ENCODE data around the gene ME2. TPM values are rescaled to one million over a fixed set of nuclear protein-coding genes. Genes with fewer than 3 reads are reported as not detected.

ME2 gene
- total and polyA plus RNA-seq, 9 of the 15 experiments (the other 6 are each of a cell fraction or from before 2014, with no cell fraction given): 12.3 to 54.4 (median 36.2) TPM

DNA sequence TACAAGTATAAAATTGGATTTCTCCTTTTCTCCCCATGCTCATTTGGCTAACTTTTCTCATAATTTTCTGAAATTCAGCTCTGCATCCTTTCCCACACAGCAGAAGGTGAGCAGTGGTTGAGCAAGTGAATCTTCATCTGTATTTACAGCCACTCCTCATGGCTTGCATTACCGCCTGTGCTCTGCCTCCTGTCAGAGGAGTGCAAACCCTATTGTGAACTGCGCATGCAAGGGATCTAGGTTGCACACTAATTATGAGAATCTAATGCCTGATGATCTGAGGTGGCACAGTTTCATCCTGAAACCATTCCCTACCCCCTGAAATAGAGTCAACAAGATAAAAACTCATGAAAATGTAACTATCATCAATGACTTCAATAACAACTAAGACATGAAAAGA, 20.0 kb downstream of the ME2 start:
- CTCF ChIA-PET (ENCODE audit: low intra/inter-chr PET ratio): no interaction called here

More for the DNA sequence above, 20.0 kb downstream of the ME2 start:
- WGBS (ENCODE audit: insufficient coverage, low coverage, missing lambda C conversion rate): 93% methylated on average over 2 of the region's 2 CpGs
- intact Hi-C loops (cut with micrococcal nuclease): no loop called here
- H3K9me3 ChIP-seq (replicated peaks; ENCODE audit: control insufficient read depth, insufficient read depth, low read depth, low read length): no peaks in the 10 kb centered on the region
- ATAC-seq (no peak), FAIRE-seq (no peak), DNase-seq (ENCODE audit: extremely low read depth in 1 of 4, low spot score in 3 of 4) (no peak)
- in situ Hi-C loops (cut with MboI): no loop called here
- POLR2A ChIA-PET: no interaction called here
- no peaks in the 10 kb centered on the region for H3K9me1 ChIP-seq (ENCODE audit: control insufficient read depth, insufficient read depth, low read length)
- no peak overlapping the region for H3K4me3 ChIP-seq
- no peak overlapping the region for H3K27ac ChIP-seq (ENCODE audit: extremely low read depth, low read depth, low read length)
- H4K20me1 ChIP-seq (replicated peaks; ENCODE audit: control insufficient read depth, insufficient read depth, low read length): no peaks in the 10 kb centered on the region
- no peak overlapping the region for H3K9ac ChIP-seq (ENCODE audit: insufficient read depth in 1 of 2, low read depth in 2 of 2, low read length in 2 of 2)
- no peak overlapping the region for H3K4me2 ChIP-seq (ENCODE audit: insufficient read depth, low read length)
- H3K4me1 ChIP-seq (replicated peaks in 1 of 2; ENCODE audit: control insufficient read depth in 2 of 2, insufficient read depth in 2 of 2, low read length in 2 of 2): no peaks in the 10 kb centered on the region
- BruUV-seq (replicated peaks): no TSS peak
- H2AFZ ChIP-seq (ENCODE audit: low read depth, low read length): no peak overlapping the region
- TF ChIP-seq PCBP1 (IDR thresholded peaks at IDR 0.05; ENCODE audit: low read depth, low read length, poor library complexity, severe bottlenecking): no peak
- TF ChIP-seq ADNP (tag; IDR thresholded peaks at IDR 0.05): no peak
- no peak for TF ChIP-seq L3MBTL2 (IDR thresholded peaks at IDR 0.05)
- TF ChIP-seq PURB (CRISPR knock-in tag; IDR thresholded peaks at IDR 0.05; ENCODE audit: low read depth): no peak
- TF ChIP-seq MECOM (CRISPR knock-in tag; IDR thresholded peaks at IDR 0.05): no peak
- TF ChIP-seq POLR2AphosphoS5 (IDR thresholded peaks at IDR 0.05; ENCODE audit: control insufficient read depth, insufficient read depth, low read depth, low read length): no peak
- TF ChIP-seq SREBF2 (CRISPR knock-in tag; IDR thresholded peaks at IDR 0.05): no peak
- TF ChIP-seq TCF15 (CRISPR knock-in tag; IDR thresholded peaks at IDR 0.05): no peak
- TF ChIP-seq ZNF764 (CRISPR knock-in tag; IDR thresholded peaks at IDR 0.05; ENCODE audit: low read depth): no peak
- TF ChIP-seq KLF6 (CRISPR knock-in tag; IDR thresholded peaks at IDR 0.05; ENCODE audit: borderline replicate concordance): no peak
- TF ChIP-seq VEZF1 (CRISPR knock-in tag; IDR thresholded peaks at IDR 0.05): no peak
- TF ChIP-seq ATF1 (CRISPR knock-in tag; IDR thresholded peaks at IDR 0.05): no peak
- TF ChIP-seq ATF1 (tag; IDR thresholded peaks at IDR 0.05): no peak
- TF ChIP-seq ZNF277 (CRISPR knock-in tag; IDR thresholded peaks at IDR 0.05; ENCODE audit: borderline replicate concordance): no peak
- H3K79me2 ChIP-seq (ENCODE audit: control insufficient read depth, insufficient read depth, low read length): no peaks in the 10 kb centered on the region
- peaks cover 14% of the 10 kb centered on the region for H3K36me3 ChIP-seq (ENCODE audit: control insufficient read depth, insufficient read depth, low read length)
- H3K27me3 ChIP-seq (ENCODE audit: control insufficient read depth in 2 of 2, insufficient read depth in 2 of 2, low read length in 2 of 2): no peaks in the 10 kb centered on the region

All from K562 (cell line).